Psoas muscle (tissue), 8 donors: ENCODE data around the gene PDE5A. TPM values are rescaled to one million over a fixed set of nuclear protein-coding genes. Genes with fewer than 3 reads are reported as not detected.

Source experiments
- ATAC-seq, 4 donors: fragments of 200-7000 bp; cut with Tn5 transposase; one replicate each; pipeline ENCODE4 v1.9.1; 2020; ENCODE audit warnings: moderate library complexity in 3 of 4, mild to moderate bottlenecking in 2 of 4
- DNase-seq, 2 donors: peaks; one replicate each; pipeline ENCODE4 v3.0.0-alpha.2; 2020
- H3K27ac ChIP-seq: fragments of 200-600 bp; one replicate; pipeline ENCODE4 v1.8.0; 2022
- H3K27me3 ChIP-seq, 3 donors: fragments of 200-600 bp in 1 of 3; one replicate each; pipeline versions ENCODE4 v1.6.1 to v1.8.0; 2013 to 2022; ENCODE audit warnings: low read length in 2 of 3, mild to moderate bottlenecking in 2 of 3, moderate library complexity in 1 of 3; ENCODE audit not compliant: insufficient read depth in 3 of 3
- H3K36me3 ChIP-seq, 2 donors: fragments of 200-600 bp in 1 of 2; one replicate each; pipeline versions ENCODE4 v1.6.1 to v1.8.0; 2013 to 2022; ENCODE audit warnings: low read depth in 1 of 2, mild to moderate bottlenecking in 1 of 2, moderate library complexity in 1 of 2; ENCODE audit not compliant: insufficient read depth in 1 of 2
- H3K4me1 ChIP-seq: fragments of 200-600 bp; one replicate; pipeline ENCODE4 v1.8.0; 2022
- H3K4me3 ChIP-seq: fragments of 200-600 bp; one replicate; pipeline ENCODE4 v1.8.0; 2022; ENCODE audit warnings: mild to moderate bottlenecking
- H3K9me3 ChIP-seq: fragments of 200-600 bp; one replicate; pipeline ENCODE4 v1.8.0; 2022
- WGBS, 3 donors: extraction: QIAGEN DNeasy Blood & Tissue Kit; methylation state at CpG; one replicate each; pipeline versions ENCODE4 v1.1.6 to v1.1.7; 2013; 5-methylcytosine and 5-hydroxymethylcytosine counted together
- intact Hi-C, 2 donors: fragments of 100-400 bp; cut with DNase I; formaldehyde crosslinking; loops; one replicate each; pipeline versions ENCODE4 v1.11.0 to v1.14.2; 2022
- polyA plus RNA-seq, 3 donors: library from polyadenylated mRNA; stranded (reverse); fragments of 200-250 nt; gene quantifications; one replicate each; pipeline ENCODE4 v1.2.3, GENCODE V29; 2013
- total RNA-seq, 4 donors: library from RNA; stranded (reverse); fragmentation: NEBNext Ultra II Directional in 2 of 4; extraction: Animal tissue kit (Norgen Biotek cat#: 25700) in 2 of 4; gene quantifications; one replicate each; pipeline versions ENCODE4 v1.2.1 to v1.2.4, GENCODE V29; 2021 to 2023
- TF ChIP-seq, protein P1 (sequence below): fragments of 200-600 bp; IDR thresholded peaks from one replicate; pipeline ENCODE4 v1.8.0; 2022; ENCODE audit warnings: antibody characterized with exemption
- donor health status: healthy with polysubstance abuse.
- donor health status: DM: no; HTN: no; CAD: no; lungs with moderate emphysema.
- donor health status: Bipolar disorder and iron deficiency.
- donor health status: healthy.
- donor health status: DM: yes; HTN: yes; CAD: no.
- donor health status: DM: no; HTN: no; CAD: no.
- donor health status: DM: no; HTN: no; CAD: no.
- donor health status: DM: yes; HTN: yes; CAD: no.

The PDE5A gene
- total and polyA plus RNA-seq, 7 donors = 0.60 to 21.1 (median 4.4) TPM

GRCh38 chr4:119549639-119550038, 79.0 kb downstream of the PDE5A start:
- TF ChIP-seq, protein P1, sequence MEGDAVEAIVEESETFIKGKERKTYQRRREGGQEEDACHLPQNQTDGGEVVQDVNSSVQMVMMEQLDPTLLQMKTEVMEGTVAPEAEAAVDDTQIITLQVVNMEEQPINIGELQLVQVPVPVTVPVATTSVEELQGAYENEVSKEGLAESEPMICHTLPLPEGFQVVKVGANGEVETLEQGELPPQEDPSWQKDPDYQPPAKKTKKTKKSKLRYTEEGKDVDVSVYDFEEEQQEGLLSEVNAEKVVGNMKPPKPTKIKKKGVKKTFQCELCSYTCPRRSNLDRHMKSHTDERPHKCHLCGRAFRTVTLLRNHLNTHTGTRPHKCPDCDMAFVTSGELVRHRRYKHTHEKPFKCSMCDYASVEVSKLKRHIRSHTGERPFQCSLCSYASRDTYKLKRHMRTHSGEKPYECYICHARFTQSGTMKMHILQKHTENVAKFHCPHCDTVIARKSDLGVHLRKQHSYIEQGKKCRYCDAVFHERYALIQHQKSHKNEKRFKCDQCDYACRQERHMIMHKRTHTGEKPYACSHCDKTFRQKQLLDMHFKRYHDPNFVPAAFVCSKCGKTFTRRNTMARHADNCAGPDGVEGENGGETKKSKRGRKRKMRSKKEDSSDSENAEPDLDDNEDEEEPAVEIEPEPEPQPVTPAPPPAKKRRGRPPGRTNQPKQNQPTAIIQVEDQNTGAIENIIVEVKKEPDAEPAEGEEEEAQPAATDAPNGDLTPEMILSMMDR = no peak
- Histone ChIP-seq H3K27ac (no peak overlapping the region), H3K9me3 (no peaks in the 10 kb centered on the region), H3K4me3 (no peak overlapping the region), H3K36me3 (peaks cover 0 to 16% of the 10 kb centered on the region in 2 donors), H3K4me1 (no peaks in the 10 kb centered on the region), H3K27me3 (no peaks in the 10 kb centered on the region)
- intact Hi-C loops = loop anchor here in 1 of 2 donors (10.0 kb wide), 1 partner anchor 505 kb away; no protein-coding TSS in a partner anchor
- ATAC-seq (no peak), DNase-seq (no peak)
- 71 to 74% (median 74%) methylated on average over 3 of the region's 3 CpGs for WGBS, 3 donors

- intact Hi-C loops = no loop called here
- Histone ChIP-seq H3K27me3 (no peaks in the 10 kb centered on the region), H3K27ac (no peak overlapping the region), H3K4me3 (no peak overlapping the region), H3K4me1 (no peaks in the 10 kb centered on the region), H3K36me3 (peaks cover 0 to 32% of the 10 kb centered on the region in 2 donors), H3K9me3 (no peaks in the 10 kb centered on the region)
- TF ChIP-seq, protein P1 = no peak
- WGBS, 3 donors = 68 to 80% (median 74%) methylated on average over 4 of the region's 4 CpGs
- no peak for DNase-seq
- ATAC-seq = no peak
These were observed 84.8 kb downstream of the PDE5A start for GRCh38 chr4:119543779-119544178.

DNA sequence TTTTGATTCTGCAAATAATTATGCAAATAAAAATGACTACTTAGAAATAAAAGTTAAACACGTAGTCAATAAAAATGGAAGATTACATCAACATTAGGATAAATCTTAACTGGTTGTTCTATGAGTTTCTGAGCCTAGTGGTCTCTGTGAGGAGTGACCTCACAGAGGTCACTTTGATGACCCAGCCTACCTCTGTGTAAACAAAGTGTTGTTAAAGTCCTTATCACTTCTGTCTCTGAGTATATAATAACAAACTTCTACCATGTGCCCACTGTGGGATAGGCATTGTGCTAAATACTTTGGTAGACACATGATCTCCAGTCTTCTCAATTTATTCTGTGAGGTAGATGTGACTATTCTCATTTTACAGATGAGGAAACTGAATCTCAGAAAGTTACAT, 85.4 kb downstream of the PDE5A start:
- DNase-seq = no peak
- H3K27ac ChIP-seq = no peak overlapping the region
- intact Hi-C loops = no loop called here
- H3K4me1 ChIP-seq = no peaks in the 10 kb centered on the region
- ATAC-seq = peak in 1 of 4 donors; percentile 17
- H3K27me3 ChIP-seq = no peaks in the 10 kb centered on the region
- TF ChIP-seq, protein P1 = no peak
- H3K36me3 ChIP-seq = peaks cover 0 to 37% of the 10 kb centered on the region in 2 donors
- no peaks in the 10 kb centered on the region for H3K9me3 ChIP-seq
- 71 to 88% (median 77%) methylated on average over 1 of the region's 1 CpG for whole genome bisulfite sequencing, 3 donors
- no peak overlapping the region for H3K4me3 ChIP-seq

DNA sequence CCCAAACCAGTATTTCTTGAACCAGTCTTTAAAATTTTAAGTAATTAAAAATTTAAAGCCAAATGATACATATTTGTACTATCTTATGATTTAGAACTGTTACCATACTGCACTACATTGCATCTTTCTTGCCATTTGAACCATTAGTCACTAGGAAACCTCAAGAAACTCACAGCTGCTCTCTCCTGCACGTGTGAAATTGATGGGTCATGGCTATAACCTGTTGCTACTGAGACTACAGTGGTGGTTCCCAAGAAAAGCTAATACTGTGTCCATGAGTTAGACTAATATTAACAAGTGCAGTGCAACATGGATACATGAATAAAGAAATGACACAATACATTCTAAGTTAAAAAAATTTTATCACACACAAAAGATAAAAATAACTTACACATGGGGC, 88.4 kb downstream of the PDE5A start:
- Histone ChIP-seq H3K36me3 (peaks cover 0 to 52% of the 10 kb centered on the region in 2 donors), H3K9me3 (no peaks in the 10 kb centered on the region), H3K27me3 (no peaks in the 10 kb centered on the region), H3K4me3 (no peak overlapping the region), H3K27ac (no peak overlapping the region), H3K4me1 (no peaks in the 10 kb centered on the region)
- 33 to 43% (median 41%) methylated on average over 1 of the region's 1 CpG for WGBS, 3 donors
- ATAC-seq (no peak), DNase-seq (no peak)
- intact Hi-C loops = no loop called here
- TF ChIP-seq, protein P1 = no peak

DNA sequence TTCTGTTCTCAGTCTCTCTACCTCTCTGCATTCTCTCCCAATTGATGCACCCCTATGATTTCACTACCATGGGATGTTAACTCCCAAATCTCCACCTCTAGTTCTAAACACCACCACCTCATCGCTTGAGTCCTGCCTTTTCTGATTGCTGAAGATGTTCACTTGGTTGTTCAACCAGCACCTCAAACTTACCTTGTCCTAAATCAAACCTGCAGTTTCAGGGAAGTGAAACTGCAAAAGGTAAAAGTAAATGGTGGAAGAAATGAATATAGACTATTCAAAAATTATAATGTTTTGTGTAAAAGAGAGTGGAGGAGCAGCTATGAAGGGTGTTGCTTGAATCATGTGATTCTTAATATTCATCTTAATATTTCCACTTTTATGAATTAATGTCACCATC, 91.0 kb downstream of the PDE5A start:
- Histone ChIP-seq H3K36me3 (peaks cover 0 to 61% of the 10 kb centered on the region in 2 donors), H3K27ac (no peak overlapping the region), H3K4me3 (no peak overlapping the region), H3K27me3 (no peaks in the 10 kb centered on the region), H3K4me1 (no peaks in the 10 kb centered on the region), H3K9me3 (no peaks in the 10 kb centered on the region)
- no peak for ATAC-seq
- intact Hi-C loops = no loop called here
- TF ChIP-seq, protein P1 = no peak
- 94 to 100% (median 97%) methylated on average over 1 of the region's 1 CpG for WGBS, 3 donors
- no peak for DNase-seq
